Body of pancreas (tissue), 4 donors: Measurements from ENCODE around the gene FOXA1. TPM values are rescaled to one million over a fixed set of nuclear protein-coding genes. Genes with fewer than 3 reads are reported as not detected.

ENCODE experiments used
- ATAC-seq: fragments of 150-250 bp; one replicate; pipeline ENCODE4 v1.9.1; 2016
- DNase-seq, 4 donors: peaks; one replicate each; pipeline ENCODE4 v3.0.0-alpha.2; 2019
- H3K27ac ChIP-seq, 4 donors: fragments of 200-600 bp; sonication (generic); 1 replicate in 3 of 4; 2 replicates in 1 of 4; pipeline versions ENCODE4 v1.5.1 to v1.6.1; 2016 to 2019; ENCODE audit warnings: mild to moderate bottlenecking in 1 of 4, mixed read lengths in 1 of 4, moderate library complexity in 1 of 4
- H3K27me3 ChIP-seq, 2 donors: fragments of 200-600 bp; sonication (generic); one replicate each; pipeline ENCODE4 v1.6.0; 2016; ENCODE audit warnings: mild to moderate bottlenecking in 1 of 2
- H3K36me3 ChIP-seq, 2 donors: fragments of 200-600 bp; sonication (generic); replicated peaks in 1 of 2; 2 replicates each; pipeline ENCODE4 v1.5.1; 2016; ENCODE audit warnings: low read depth in 2 of 2; ENCODE audit not compliant: insufficient read depth in 1 of 2
- H3K4me1 ChIP-seq: fragments of 200-600 bp; sonication (generic); one replicate; pipeline ENCODE4 v1.6.0; 2016
- H3K4me3 ChIP-seq, 2 donors: fragments of 200-600 bp; sonication (generic); 1 replicate in 1 of 2; 2 replicates in 1 of 2; pipeline ENCODE4 v1.5.1; 2016 to 2019
- H3K9me3 ChIP-seq, 3 donors: fragments of 200-600 bp; sonication (generic); 1 replicate in 2 of 3; 2 replicates in 1 of 3; pipeline ENCODE4 v1.5.1; 2016
- CTCF ChIP-seq, 7 experiments: fragments of 450-650 bp in 4 of 7; fragments of 200-600 bp in 3 of 7; sonication (generic) in 3 of 7; IDR thresholded peaks; one replicate each; pipeline ENCODE4 v1.5.1; 2016 to 2019; ENCODE audit warnings: antibody characterized with exemption in 7 of 7
- POLR2A ChIP-seq, 3 donors: fragments of 450-650 bp; IDR thresholded peaks; one replicate each; pipeline ENCODE4 v1.6.1; 2016; ENCODE audit warnings: antibody characterized with exemption in 3 of 3, mild to moderate bottlenecking in 2 of 3
- WGBS, 2 donors: methylation state at CpG; one replicate each; pipeline ENCODE4 v1.1.5; 2017; 5-methylcytosine and 5-hydroxymethylcytosine counted together
- intact Hi-C: fragments of 100-400 bp; cut with DNase I; formaldehyde crosslinking; loops from one replicate; pipeline ENCODE4 v1.15.1; 2023
- total RNA-seq, 2 donors: library from RNA; depleted of rRNA; stranded (reverse); fragments of >200 nt; gene quantifications; one replicate each; pipeline ENCODE4 v1.1.0, GENCODE V29; 2016

Gene FOXA1
- total RNA-seq = under 1 TPM; 0.26 to 0.33 TPM

GRCh38 chr14:37594971-37595808 is at the start of gene FOXA1, which contains the start of gene TTC6:
TSS of gene FOXA1 (minus strand) at chr14:37595249. CDS start at chr14:37594972, 277 bp downstream.
TSS of gene TTC6 (plus strand) at chr14:37595629. CDS start at chr14:37622065, 26,436 bp downstream.
- DNase-seq = peak; percentile 49 to 70 (median 59)
- 1% methylated on average over 21 to 72 of the region's 92 CpGs for WGBS, 2 donors
- peak within 1 kb of the TSS in 2 of 4 donors; percentile 51 to 67 for H3K27ac ChIP-seq
- ATAC-seq = peak; percentile 79
- no peaks in the 10 kb centered on the region for H3K9me3 ChIP-seq
- H3K4me1 ChIP-seq = peaks cover 42% of the 10 kb centered on the region
- TF ChIP-seq CTCF (IDR thresholded peaks at IDR 0.05) (no peak), POLR2A (IDR thresholded peaks at IDR 0.05) (peak in 1 of 3 donors; percentile 23)
- peak within 1 kb of the TSS; percentile 5 to 58 for H3K4me3 ChIP-seq
- no peaks in the 10 kb centered on the region for H3K36me3 ChIP-seq
- peaks cover 6 to 41% of the 10 kb centered on the region in 2 donors for H3K27me3 ChIP-seq
- intact Hi-C loops = loop anchor here (10.0 kb wide), 1 partner anchor 350 kb away; no protein-coding TSS in a partner anchor

GRCh38 chr14:37643701-37644100 is 48.7 kb upstream of the FOXA1 start:
- no peaks in the 10 kb centered on the region for H3K27me3 ChIP-seq
- H3K27ac ChIP-seq = no peak overlapping the region
- intact Hi-C loops = no loop called here
- no peaks in the 10 kb centered on the region for H3K9me3 ChIP-seq
- 52 to 54% methylated on average over 4 of the region's 4 CpGs for WGBS, 2 donors
- DNase-seq (no peak), ATAC-seq (no peak)
- no peaks in the 10 kb centered on the region for H3K36me3 ChIP-seq
- no peaks in the 10 kb centered on the region for H3K4me1 ChIP-seq
- no peak overlapping the region for H3K4me3 ChIP-seq
- TF ChIP-seq CTCF (IDR thresholded peaks at IDR 0.05) (no peak), POLR2A (IDR thresholded peaks at IDR 0.05) (no peak)

DNA sequence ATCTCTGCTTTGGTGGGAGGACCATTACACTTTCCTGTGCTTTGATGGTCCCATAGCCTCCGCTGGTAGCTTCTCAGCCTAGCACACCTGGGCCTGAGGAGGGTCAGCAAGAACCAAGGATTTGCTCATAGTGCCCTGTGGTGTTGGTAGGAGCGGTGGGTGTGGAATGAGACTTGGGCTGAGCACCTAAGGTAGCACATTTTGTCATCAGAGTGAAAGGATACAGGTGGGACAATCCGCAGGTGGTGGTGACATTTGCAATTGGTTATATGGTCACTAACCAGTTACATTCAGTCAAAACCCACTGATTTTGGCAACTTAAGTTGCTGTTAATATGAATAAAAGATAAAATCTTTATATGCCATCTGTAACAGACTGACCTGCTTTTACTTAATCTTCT is 47.1 kb upstream of the FOXA1 start:
- H3K36me3 ChIP-seq = no peaks in the 10 kb centered on the region
- WGBS, 2 donors = 75 to 76% methylated on average over 3 of the region's 3 CpGs
- intact Hi-C loops = no loop called here
- no peak for TF ChIP-seq CTCF (IDR thresholded peaks at IDR 0.05)
- no peak for TF ChIP-seq POLR2A (IDR thresholded peaks at IDR 0.05)
- H3K4me3 ChIP-seq = no peak overlapping the region
- DNase-seq = no peak
- H3K27me3 ChIP-seq = no peaks in the 10 kb centered on the region
- ATAC-seq = no peak
- H3K9me3 ChIP-seq = no peaks in the 10 kb centered on the region
- H3K27ac ChIP-seq = no peak overlapping the region
- no peaks in the 10 kb centered on the region for H3K4me1 ChIP-seq

DNA sequence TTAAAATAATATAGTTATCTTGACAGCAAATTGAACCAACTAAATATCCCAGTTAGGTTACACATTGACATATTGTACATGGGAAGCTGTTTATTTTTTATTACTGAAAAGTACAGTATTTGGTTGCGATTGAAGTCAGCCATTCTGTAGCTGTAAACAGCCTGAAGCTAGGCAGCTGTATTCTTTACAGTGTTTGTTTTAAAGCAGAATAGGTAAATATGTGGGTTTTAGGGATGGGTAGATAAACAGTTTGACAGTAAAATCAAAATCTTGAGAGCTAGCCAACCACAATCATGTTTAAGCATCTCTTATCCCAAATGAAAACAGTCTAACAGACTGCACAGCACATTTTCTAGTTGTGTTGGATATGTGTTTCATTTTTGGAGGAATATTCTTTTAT is 46.1 kb upstream of the FOXA1 start:
- TF ChIP-seq POLR2A (IDR thresholded peaks at IDR 0.05) (no peak), CTCF (IDR thresholded peaks at IDR 0.05) (no peak)
- Histone ChIP-seq H3K27ac (no peak overlapping the region), H3K27me3 (no peaks in the 10 kb centered on the region), H3K4me1 (no peaks in the 10 kb centered on the region), H3K9me3 (no peaks in the 10 kb centered on the region), H3K4me3 (no peak overlapping the region), H3K36me3 (no peaks in the 10 kb centered on the region)
- intact Hi-C loops = no loop called here
- DNase-seq = no peak
- WGBS, 2 donors = 62 to 80% methylated on average over 1 of the region's 1 CpG
- no peak for ATAC-seq
